ENCODE measurements around the gene CCL16.
"Not testable (repeated sequence)": the region's sequence is repeated elsewhere in the genome, so short reads cannot be mapped to it uniquely, and the experiment has no call there.

The CCL16 gene

DNA sequence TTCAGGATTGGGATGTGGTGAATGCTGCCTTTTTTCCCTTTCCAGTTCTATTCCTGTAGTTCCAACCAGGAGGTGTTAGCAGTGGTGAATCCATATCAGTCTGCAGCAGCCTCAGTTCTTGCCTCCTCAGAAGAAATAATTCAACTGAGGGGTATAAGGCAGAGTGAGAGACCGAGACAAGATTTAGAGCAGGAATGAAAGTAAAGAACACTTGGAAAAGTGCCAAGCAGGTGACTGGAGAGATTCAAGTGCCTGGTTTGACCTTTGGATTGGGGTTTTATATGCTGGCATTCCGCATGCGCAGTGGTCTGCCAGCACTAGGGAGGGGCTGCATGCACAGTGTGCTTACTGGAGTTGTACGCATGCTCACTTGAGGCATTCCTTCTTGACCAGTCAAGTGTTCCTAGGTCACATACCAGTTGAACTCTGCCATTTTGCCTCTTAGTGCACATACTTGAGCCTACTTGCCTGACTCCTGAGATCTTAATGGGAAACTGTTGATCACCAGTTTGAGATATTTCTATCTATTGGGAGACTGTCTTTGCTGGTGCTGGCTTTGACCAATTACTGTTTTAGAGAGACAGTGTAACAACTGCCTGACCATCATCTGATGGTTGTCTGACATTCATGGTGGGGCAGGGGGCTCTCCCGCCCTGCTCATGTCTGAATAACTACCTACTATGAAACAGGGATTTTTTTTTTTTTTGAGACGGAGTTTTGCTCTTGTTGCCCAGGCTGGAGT, 20.7 kb upstream of the CCL16 start:
- H3K4me3 ChIP-seq (replicated peaks; ENCODE audit: low read depth, low read length) = no peak overlapping the region
- TF ChIP-seq, protein P1, sequence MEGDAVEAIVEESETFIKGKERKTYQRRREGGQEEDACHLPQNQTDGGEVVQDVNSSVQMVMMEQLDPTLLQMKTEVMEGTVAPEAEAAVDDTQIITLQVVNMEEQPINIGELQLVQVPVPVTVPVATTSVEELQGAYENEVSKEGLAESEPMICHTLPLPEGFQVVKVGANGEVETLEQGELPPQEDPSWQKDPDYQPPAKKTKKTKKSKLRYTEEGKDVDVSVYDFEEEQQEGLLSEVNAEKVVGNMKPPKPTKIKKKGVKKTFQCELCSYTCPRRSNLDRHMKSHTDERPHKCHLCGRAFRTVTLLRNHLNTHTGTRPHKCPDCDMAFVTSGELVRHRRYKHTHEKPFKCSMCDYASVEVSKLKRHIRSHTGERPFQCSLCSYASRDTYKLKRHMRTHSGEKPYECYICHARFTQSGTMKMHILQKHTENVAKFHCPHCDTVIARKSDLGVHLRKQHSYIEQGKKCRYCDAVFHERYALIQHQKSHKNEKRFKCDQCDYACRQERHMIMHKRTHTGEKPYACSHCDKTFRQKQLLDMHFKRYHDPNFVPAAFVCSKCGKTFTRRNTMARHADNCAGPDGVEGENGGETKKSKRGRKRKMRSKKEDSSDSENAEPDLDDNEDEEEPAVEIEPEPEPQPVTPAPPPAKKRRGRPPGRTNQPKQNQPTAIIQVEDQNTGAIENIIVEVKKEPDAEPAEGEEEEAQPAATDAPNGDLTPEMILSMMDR (IDR thresholded peaks at IDR 0.05; ENCODE audit: low read depth, low read length, missing control alignments) = no peak
- DNase-seq (ENCODE audit: extremely low read depth, low read depth) = no peak

GRCh38 chr17:36001110-36001771, 19.9 kb upstream of the CCL16 start, which contains the start of gene CCL15:
Gene CCL15 (minus strand): TSS chr17:36001553. CDS start chr17:36001492, 61 bp downstream.
- no peak for DNase-seq (ENCODE audit: extremely low read depth, low read depth)
- TF ChIP-seq, protein P1 (IDR thresholded peaks at IDR 0.05; ENCODE audit: low read depth, low read length, missing control alignments) = no peak
- no peak within 1 kb of the TSS for H3K4me3 ChIP-seq (replicated peaks; ENCODE audit: low read depth, low read length)

GRCh38 chr17:36000732-36001109, 19.4 kb upstream of the CCL16 start:
- DNase-seq (ENCODE audit: extremely low read depth, low read depth) = no peak
- TF ChIP-seq, protein P1 (IDR thresholded peaks at IDR 0.05; ENCODE audit: low read depth, low read length, missing control alignments) = no peak
- no peak overlapping the region for H3K4me3 ChIP-seq (replicated peaks; ENCODE audit: low read depth, low read length)

DNA sequence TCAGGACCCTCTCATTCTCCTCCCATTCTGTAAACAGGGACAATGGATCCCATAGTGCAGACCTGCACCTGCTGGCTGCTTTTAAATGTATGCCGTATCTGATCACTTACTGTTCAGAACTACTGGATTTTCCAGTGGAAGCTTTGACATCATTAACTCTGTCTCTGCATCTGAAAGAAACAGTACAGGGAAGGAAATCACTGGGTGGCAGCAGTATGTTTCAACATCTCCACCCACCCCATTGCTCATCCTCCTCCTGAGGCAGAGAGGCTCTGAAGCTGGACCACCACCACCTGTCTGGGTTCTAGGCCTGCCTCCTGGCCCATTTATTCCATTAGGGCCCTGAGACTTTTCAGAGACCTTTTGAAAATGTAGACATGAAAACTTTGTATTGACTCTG, 17.5 kb upstream of the CCL16 start:
- no peak overlapping the region for H3K4me3 ChIP-seq (replicated peaks; ENCODE audit: low read depth, low read length)
- TF ChIP-seq, protein P1 (IDR thresholded peaks at IDR 0.05; ENCODE audit: low read depth, low read length, missing control alignments) = no peak
- DNase-seq (ENCODE audit: extremely low read depth, low read depth) = no peak

DNA sequence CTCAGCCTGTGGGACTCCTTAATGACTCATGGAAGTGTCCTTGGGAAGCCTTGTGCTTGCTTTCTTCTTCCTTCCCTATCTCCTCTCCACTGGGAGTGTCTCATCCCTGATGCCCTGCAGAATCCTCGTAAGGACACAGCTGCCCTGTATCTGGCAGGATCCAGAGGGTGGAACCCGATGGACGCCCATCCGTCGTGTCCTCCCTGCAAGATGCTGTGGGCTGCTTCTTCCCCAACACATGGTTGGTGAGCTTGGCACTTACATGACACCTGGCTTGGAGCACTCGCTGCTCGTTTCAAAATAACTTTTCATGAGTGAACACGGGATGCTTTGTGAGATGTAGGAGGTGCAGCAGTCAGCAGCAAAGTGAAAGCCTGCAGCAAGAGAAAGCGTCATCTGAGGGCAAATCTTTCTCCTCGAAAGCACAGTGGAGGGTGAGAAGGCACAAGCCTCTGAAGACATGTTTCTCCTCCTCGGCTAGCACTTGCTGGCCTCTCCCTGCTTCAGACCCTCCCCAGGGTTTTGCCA, 16.8 kb upstream of the CCL16 start:
- TF ChIP-seq, protein P1 (IDR thresholded peaks at IDR 0.05; ENCODE audit: low read depth, low read length, missing control alignments) = no peak
- DNase-seq (ENCODE audit: extremely low read depth, low read depth) = no peak
- H3K4me3 ChIP-seq (replicated peaks; ENCODE audit: low read depth, low read length) = no peak overlapping the region

GRCh38 chr17:35995346-35995745, 14.0 kb upstream of the CCL16 start:
- H3K4me3 ChIP-seq (replicated peaks; ENCODE audit: low read depth, low read length); DNase-seq (ENCODE audit: extremely low read depth, low read depth): not testable (repeated sequence)

DNA sequence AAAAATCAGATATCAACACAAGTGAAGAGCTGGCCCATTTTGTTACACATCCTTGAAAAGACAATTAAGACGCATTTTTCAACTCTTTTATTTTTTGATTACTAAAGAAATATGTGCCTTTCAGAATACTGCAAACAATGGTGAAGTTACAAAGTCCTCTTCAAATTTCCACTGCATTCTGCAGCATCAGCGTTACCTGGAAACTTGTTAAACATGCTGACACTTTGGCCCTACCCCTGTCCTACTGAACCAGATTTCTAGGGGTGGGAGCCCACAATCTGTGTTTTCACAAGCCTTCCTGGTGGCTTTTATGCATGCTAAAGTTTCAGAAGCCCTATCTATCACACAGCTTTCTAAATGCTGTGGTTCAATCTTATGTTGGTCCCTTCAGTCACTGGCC, 9.8 kb upstream of the CCL16 start:
- H3K4me3 ChIP-seq (replicated peaks; ENCODE audit: low read depth, low read length) = no peak overlapping the region
- DNase-seq (ENCODE audit: extremely low read depth, low read depth) = no peak
- TF ChIP-seq, protein P1 (IDR thresholded peaks at IDR 0.05; ENCODE audit: low read depth, low read length, missing control alignments) = no peak

All from HFF-Myc (cell line).